Frontal cortex (tissue), 4 donors: ENCODE results near the gene CYP4Z1. TPM values are rescaled to one million over a fixed set of nuclear protein-coding genes. Genes with fewer than 3 reads are reported as not detected.
"Not testable (repeated sequence)": the region's sequence is repeated elsewhere in the genome, so short reads cannot be mapped to it uniquely, and the experiment has no call there.

Experiments used
- DNase-seq, 2 donors: peaks; one replicate each; pipeline ENCODE4 v3.0.0; 2012; ENCODE audit warnings: low spot score in 2 of 2
- FAIRE-seq: peaks from 2 replicates; lab custom pipeline; 2012; peaks lifted over from hg19 to GRCh38; lab: Jason Lieb, UNC
- total RNA-seq: library from RNA; depleted of rRNA; stranded (reverse); fragments of >200 nt; gene quantifications from one replicate; pipeline ENCODE4 v1.2.3, GENCODE V29; 2014
- donor health status: control.
- donor health status: control.
- donor health status: control.

Gene CYP4Z1
- total RNA-seq, 1 donor from 2014 or later = 0.41 TPM

GRCh38 chr1:47124834-47125233, 57.8 kb downstream of the CYP4Z1 start:
- not testable (repeated sequence) for FAIRE-seq, DNase-seq

GRCh38 chr1:47126997-47127396, 60.0 kb downstream of the CYP4Z1 start:
- not testable (repeated sequence) for DNase-seq, FAIRE-seq

GRCh38 chr1:47128221-47128620, 61.2 kb downstream of the CYP4Z1 start:
- DNase-seq = no peak
- no peak for FAIRE-seq

- not testable (repeated sequence) for DNase-seq, FAIRE-seq
Measured at GRCh38 chr1:47128854-47129253, 61.8 kb downstream of the CYP4Z1 start.

- FAIRE-seq, DNase-seq: not testable (repeated sequence)
Measured at GRCh38 chr1:47129489-47130230, 62.6 kb downstream of the CYP4Z1 start.

- FAIRE-seq, DNase-seq: not testable (repeated sequence)
Measured at GRCh38 chr1:47132665-47133064, 65.6 kb downstream of the CYP4Z1 start.

- DNase-seq (no peak), FAIRE-seq (no peak)
Measured at GRCh38 chr1:47137198-47137597, 70.2 kb downstream of the CYP4Z1 start, which contains the start of gene CYP4A22. Gene CYP4A22 (plus strand): TSS chr1:47137441. CDS start chr1:47137486, 45 bp downstream.

GRCh38 chr1:47137925-47138615, 71.0 kb downstream of the CYP4Z1 start:
- no peak for FAIRE-seq
- DNase-seq = no peak

- FAIRE-seq = not testable (repeated sequence)
Measured at GRCh38 chr1:47140358-47140757, 73.3 kb downstream of the CYP4Z1 start.

GRCh38 chr1:47143654-47144053, 76.6 kb downstream of the CYP4Z1 start:
- DNase-seq, FAIRE-seq: not testable (repeated sequence)

More at GRCh38 chr1:47140358-47140757, 73.3 kb downstream of the CYP4Z1 start:
- not testable (repeated sequence) for DNase-seq

- FAIRE-seq, DNase-seq: not testable (repeated sequence)
Measured at GRCh38 chr1:47146495-47146894, 79.5 kb downstream of the CYP4Z1 start.

GRCh38 chr1:47147047-47147785, 80.2 kb downstream of the CYP4Z1 start:
- FAIRE-seq (no peak), DNase-seq (no peak)

GRCh38 chr1:47149162-47149561, 82.1 kb downstream of the CYP4Z1 start:
- not testable (repeated sequence) for DNase-seq, FAIRE-seq

- not testable (repeated sequence) for FAIRE-seq
Measured at GRCh38 chr1:47156457-47156856, 89.4 kb downstream of the CYP4Z1 start.

GRCh38 chr1:47157957-47158356, 90.9 kb downstream of the CYP4Z1 start:
- not testable (repeated sequence) for DNase-seq, FAIRE-seq

More at GRCh38 chr1:47156457-47156856, 89.4 kb downstream of the CYP4Z1 start:
- DNase-seq = not testable (repeated sequence)

- no peak for FAIRE-seq
- DNase-seq = no peak
Measured at GRCh38 chr1:47160716-47161115, 93.7 kb downstream of the CYP4Z1 start.

- DNase-seq (no peak), FAIRE-seq (no peak)
Measured at GRCh38 chr1:47161298-47162040, 94.4 kb downstream of the CYP4Z1 start.

- no peak for DNase-seq
- no peak for FAIRE-seq
Measured at GRCh38 chr1:47164552-47164951, 97.5 kb downstream of the CYP4Z1 start.
